C1 segment of cervical spinal cord (tissue), 14 donors: Measurements from ENCODE around the gene BICD1.
"Not testable (repeated sequence)": the region's sequence is repeated elsewhere in the genome, so short reads cannot be mapped to it uniquely, and the experiment has no call there.

Experiments
- DNase-seq, 14 donors: peaks; one replicate each; lab custom pipeline; 2025; lab: John Stamatoyannopoulos, UW

The BICD1 gene

GRCh38 chr12:32145096-32145495 is 38.4 kb downstream of the BICD1 start:
- no peak for DNase-seq

GRCh38 chr12:32146074-32146873 is 39.6 kb downstream of the BICD1 start:
- DNase-seq, result no peak

- no peak for DNase-seq
Measured at GRCh38 chr12:32148372-32148771, 41.7 kb downstream of the BICD1 start.

GRCh38 chr12:32149489-32149888 is 42.8 kb downstream of the BICD1 start:
- DNase-seq, result no peak

- DNase-seq, result peak in 1 of 14 donors; percentile 42
Measured at GRCh38 chr12:32151086-32151485, 44.4 kb downstream of the BICD1 start.

GRCh38 chr12:32151552-32151951 is 44.9 kb downstream of the BICD1 start:
- peak in 1 of 14 donors; percentile 42 for DNase-seq

- DNase-seq, result peak in 1 of 14 donors; percentile 24
Measured at GRCh38 chr12:32155041-32155440, 48.4 kb downstream of the BICD1 start.

- DNase-seq, result no peak
Measured at GRCh38 chr12:32155961-32156529, 49.4 kb downstream of the BICD1 start.

- DNase-seq, result no peak
Measured at GRCh38 chr12:32158525-32158924, 51.9 kb downstream of the BICD1 start.

- peak in 1 of 14 donors; percentile 30 for DNase-seq
Measured at GRCh38 chr12:32159381-32159780, 52.7 kb downstream of the BICD1 start.

GRCh38 chr12:32159925-32160324 is 53.3 kb downstream of the BICD1 start:
- peak in 5 of 14 donors; percentile 3 to 51 (median 22) for DNase-seq

GRCh38 chr12:32161058-32161457 is 54.4 kb downstream of the BICD1 start:
- no peak for DNase-seq

- no peak for DNase-seq
Measured at GRCh38 chr12:32163596-32163995, 56.9 kb downstream of the BICD1 start.

- no peak for DNase-seq
Measured at GRCh38 chr12:32166510-32166909, 59.9 kb downstream of the BICD1 start.

GRCh38 chr12:32170437-32170998 is 63.9 kb downstream of the BICD1 start:
- peak in 1 of 14 donors; percentile 41 for DNase-seq

- DNase-seq, result no peak
Measured at GRCh38 chr12:32171211-32171610, 64.6 kb downstream of the BICD1 start.

- no peak for DNase-seq
Measured at GRCh38 chr12:32176606-32177005, 70.0 kb downstream of the BICD1 start.

- DNase-seq, result peak in 1 of 14 donors; percentile 50
Measured at GRCh38 chr12:32178341-32179010, 71.8 kb downstream of the BICD1 start.

- no peak for DNase-seq
Measured at GRCh38 chr12:32179011-32179395, 72.4 kb downstream of the BICD1 start.

- DNase-seq, result peak in 1 of 14 donors; percentile 5
Measured at GRCh38 chr12:32181498-32182175, 75.0 kb downstream of the BICD1 start.

- DNase-seq, result no peak
Measured at GRCh38 chr12:32183650-32184049, 77.0 kb downstream of the BICD1 start.

GRCh38 chr12:32187127-32187526 is 80.5 kb downstream of the BICD1 start:
- DNase-seq, result not testable (repeated sequence)
